ENCODE measurements around the gene INSIG1.

INSIG1 gene

GRCh38 chr7:155349601-155350331, 52.1 kb downstream of the INSIG1 start:
- TF ChIP-seq ZNF565 (CRISPR knock-in tag; conservative IDR thresholded peaks at IDR 0.05; ENCODE audit: low read depth) (no peak), OSR1 (CRISPR knock-in tag; IDR thresholded peaks at IDR 0.05) (no peak), TCF4 (CRISPR knock-in tag; IDR thresholded peaks at IDR 0.05; ENCODE audit: borderline replicate concordance) (no peak), CREB5 (CRISPR knock-in tag; IDR thresholded peaks at IDR 0.05; ENCODE audit: low read depth) (no peak)
- no peak for ATAC-seq

- no peak for TF ChIP-seq TCF4 (CRISPR knock-in tag; IDR thresholded peaks at IDR 0.05; ENCODE audit: borderline replicate concordance)
- no peak for TF ChIP-seq GLIS3 (CRISPR knock-in tag; IDR thresholded peaks at IDR 0.05)
- no peak for TF ChIP-seq ISL1 (CRISPR knock-in tag; IDR thresholded peaks at IDR 0.05)
- no peak for TF ChIP-seq ZNF565 (CRISPR knock-in tag; conservative IDR thresholded peaks at IDR 0.05; ENCODE audit: low read depth)
- no peak for TF ChIP-seq ZNF8 (CRISPR knock-in tag; IDR thresholded peaks at IDR 0.05)
- TF ChIP-seq ZFP3 (CRISPR knock-in tag; IDR thresholded peaks at IDR 0.05) = no peak
- no peak for TF ChIP-seq ZFP30 (CRISPR knock-in tag; IDR thresholded peaks at IDR 0.05)
- TF ChIP-seq BACH2 (CRISPR knock-in tag; IDR thresholded peaks at IDR 0.05; ENCODE audit: borderline replicate concordance) = no peak
- no peak for TF ChIP-seq OSR1 (CRISPR knock-in tag; IDR thresholded peaks at IDR 0.05)
- no peak for TF ChIP-seq CSRNP3 (CRISPR knock-in tag; IDR thresholded peaks at IDR 0.05)
- TF ChIP-seq POU6F1 (CRISPR knock-in tag; IDR thresholded peaks at IDR 0.05; ENCODE audit: borderline replicate concordance, low read depth) = no peak
- no peak for TF ChIP-seq PPARA (CRISPR knock-in tag; IDR thresholded peaks at IDR 0.05; ENCODE audit: borderline replicate concordance)
- TF ChIP-seq ZC3H10 (CRISPR knock-in tag; IDR thresholded peaks at IDR 0.05) = no peak
- TF ChIP-seq ESRRG (CRISPR knock-in tag; IDR thresholded peaks at IDR 0.05) = no peak
- TF ChIP-seq TSHZ2 (CRISPR knock-in tag; IDR thresholded peaks at IDR 0.05) = no peak
- no peak for TF ChIP-seq ARNTL (CRISPR knock-in tag; IDR thresholded peaks at IDR 0.05; ENCODE audit: borderline replicate concordance, low read depth)
- TF ChIP-seq SNAI2 (CRISPR knock-in tag; IDR thresholded peaks at IDR 0.05) = no peak
- ATAC-seq = no peak
These were observed 53.6 kb downstream of the INSIG1 start for GRCh38 chr7:155351120-155351870.

GRCh38 chr7:155352076-155352752, 54.5 kb downstream of the INSIG1 start:
- no peak for TF ChIP-seq CREB5 (CRISPR knock-in tag; IDR thresholded peaks at IDR 0.05; ENCODE audit: low read depth)
- no peak for TF ChIP-seq BACH2 (CRISPR knock-in tag; IDR thresholded peaks at IDR 0.05; ENCODE audit: borderline replicate concordance)
- TF ChIP-seq CSDC2 (CRISPR knock-in tag; IDR thresholded peaks at IDR 0.05) = no peak
- no peak for ATAC-seq

All from SK-N-SH treated with all-trans-retinoic acid at 6 μM for 48 hours (cell line).